Liver (tissue), 9 donors: ENCODE results near the gene IRF6. TPM values are rescaled to one million over a fixed set of nuclear protein-coding genes. Genes with fewer than 3 reads are reported as not detected.

ENCODE experiments used
- DNase-seq: peaks from one replicate; pipeline ENCODE4 v3.0.0-alpha.2; 2017; ENCODE audit warnings: low spot score
- H3K27ac ChIP-seq, 2 donors: one replicate each; pipeline ENCODE4 v1.7.0; 2013; ENCODE audit warnings: inconsistent platforms in 2 of 2, low read length in 2 of 2, control low read depth in 1 of 2, low read depth in 1 of 2, mild to moderate bottlenecking in 1 of 2
- H3K27me3 ChIP-seq, 4 donors: one replicate each; pipeline versions ENCODE4 v1.6.1 to v1.7.0; 2013; ENCODE audit warnings: low read length in 3 of 4, inconsistent platforms in 1 of 4, mild to moderate bottlenecking in 1 of 4, moderate library complexity in 1 of 4; ENCODE audit not compliant: control insufficient read depth in 4 of 4, insufficient read depth in 4 of 4
- H3K36me3 ChIP-seq, 4 donors: one replicate each; pipeline versions ENCODE4 v1.6.1 to v1.7.0; 2013; ENCODE audit warnings: low read length in 3 of 4, mild to moderate bottlenecking in 3 of 4, low read depth in 1 of 4, moderate library complexity in 1 of 4; ENCODE audit not compliant: control insufficient read depth in 4 of 4, insufficient read depth in 3 of 4
- H3K4me1 ChIP-seq, 4 donors: one replicate each; pipeline versions ENCODE4 v1.6.1 to v1.7.0; 2013; ENCODE audit warnings: low read length in 3 of 4, mild to moderate bottlenecking in 3 of 4, moderate library complexity in 1 of 4; ENCODE audit not compliant: control insufficient read depth in 4 of 4, insufficient read depth in 4 of 4
- H3K4me3 ChIP-seq, 3 donors: one replicate each; pipeline versions ENCODE4 v1.6.1 to v1.7.0; 2013; ENCODE audit warnings: low read length in 3 of 3, control low read depth in 1 of 3, low read depth in 1 of 3, mild to moderate bottlenecking in 1 of 3
- H3K9ac ChIP-seq, 2 donors: one replicate each; pipeline ENCODE4 v1.7.0; 2013; ENCODE audit warnings: low read length in 2 of 2, mild to moderate bottlenecking in 2 of 2, moderate library complexity in 2 of 2, control low read depth in 1 of 2, low read depth in 1 of 2
- H3K9me3 ChIP-seq, 4 donors: one replicate each; pipeline versions ENCODE4 v1.6.1 to v1.7.0; 2013; ENCODE audit warnings: low read length in 3 of 4; ENCODE audit not compliant: control insufficient read depth in 4 of 4
- ATF3 ChIP-seq: IDR thresholded peaks from 2 replicates; pipeline ENCODE4 v1.6.1; 2016; ENCODE audit warnings: antibody characterized with exemption
- EGR1 ChIP-seq, 2 donors: IDR thresholded peaks; 2 replicates each; pipeline ENCODE4 v1.6.1; 2016 to 2018; ENCODE audit warnings: antibody characterized with exemption in 2 of 2, low read depth in 2 of 2
- GABPA ChIP-seq, 2 donors: IDR thresholded peaks in 1 of 2; conservative IDR thresholded peaks in 1 of 2; 2 replicates each; pipeline ENCODE4 v1.6.1; 2016; ENCODE audit warnings: antibody characterized with exemption in 2 of 2, mild to moderate bottlenecking in 1 of 2, moderate library complexity in 1 of 2
- HNF4A ChIP-seq, 2 donors: conservative IDR thresholded peaks; 2 replicates each; pipeline ENCODE4 v1.6.1; 2016; ENCODE audit warnings: antibody characterized with exemption in 2 of 2, mild to moderate bottlenecking in 2 of 2
- HNF4G ChIP-seq: IDR thresholded peaks from 2 replicates; pipeline ENCODE4 v1.6.1; 2016; ENCODE audit warnings: antibody characterized with exemption
- JUND ChIP-seq, 2 donors: IDR thresholded peaks; 2 replicates each; pipeline ENCODE4 v1.6.1; 2016; ENCODE audit warnings: antibody characterized with exemption in 2 of 2
- NR2F2 ChIP-seq: IDR thresholded peaks from 2 replicates; pipeline ENCODE4 v1.6.1; 2016; ENCODE audit warnings: antibody characterized with exemption
- RAD21 ChIP-seq, 2 donors: IDR thresholded peaks; 2 replicates each; pipeline ENCODE4 v1.6.1; 2016; ENCODE audit warnings: antibody characterized with exemption in 2 of 2, mild to moderate bottlenecking in 2 of 2
- RXRA ChIP-seq, 2 donors: IDR thresholded peaks; 2 replicates each; pipeline ENCODE4 v1.6.1; 2017 to 2018; ENCODE audit warnings: antibody characterized with exemption in 2 of 2, mild to moderate bottlenecking in 1 of 2
- SP1 ChIP-seq: IDR thresholded peaks from 2 replicates; pipeline ENCODE4 v1.6.1; 2018; ENCODE audit warnings: antibody characterized with exemption, mild to moderate bottlenecking
- YY1 ChIP-seq: IDR thresholded peaks from 2 replicates; pipeline ENCODE4 v1.6.1; 2016; ENCODE audit warnings: antibody characterized with exemption, mild to moderate bottlenecking
- ZBTB33 ChIP-seq: IDR thresholded peaks from 2 replicates; pipeline ENCODE4 v1.6.1; 2016; ENCODE audit warnings: antibody characterized with exemption
- WGBS: extraction: QIAGEN DNeasy Blood & Tissue Kit; methylation state at CpG from one replicate; pipeline ENCODE4 v1.1.7; 2013; 5-methylcytosine and 5-hydroxymethylcytosine counted together
- polyA plus RNA-seq, 2 donors: library from polyadenylated mRNA; stranded (reverse) in 1 of 2; unstranded in 1 of 2; fragments of 200-250 nt in 1 of 2; fragments of >200 nt in 1 of 2; fragmentation: Nextera tagmentation in 1 of 2; extraction: Ambion mirVana in 1 of 2; gene quantifications; one replicate each; pipeline versions ENCODE4 v1.2.1 to v1.2.3, GENCODE V29; 2013 to 2015
- total RNA-seq, 2 donors: library from RNA; depleted of rRNA; stranded (reverse); fragments of >200 nt; gene quantifications; one replicate each; pipeline ENCODE4 v1.2.3, GENCODE V29; 2014
- TF ChIP-seq, protein P1 (sequence below): fragments of 150-350 bp; IDR thresholded peaks from 2 replicates; pipeline ENCODE4 v1.5.1; 2017; ENCODE audit warnings: improper control_type of control experiment, low read depth, low read length; ENCODE audit not compliant: missing input control
- TF ChIP-seq, protein P2 (sequence below): IDR thresholded peaks from 2 replicates; pipeline ENCODE4 v1.6.1; 2016; ENCODE audit warnings: antibody characterized with exemption
- donor health status: healthy.
- donor health status: healthy.
- donor health status: healthy.
- donor health status: healthy.
- donor health status: healthy.

Gene IRF6
- total and polyA plus RNA-seq, 4 donors: 0.51 to 29.3 (median 14.3) TPM

DNA sequence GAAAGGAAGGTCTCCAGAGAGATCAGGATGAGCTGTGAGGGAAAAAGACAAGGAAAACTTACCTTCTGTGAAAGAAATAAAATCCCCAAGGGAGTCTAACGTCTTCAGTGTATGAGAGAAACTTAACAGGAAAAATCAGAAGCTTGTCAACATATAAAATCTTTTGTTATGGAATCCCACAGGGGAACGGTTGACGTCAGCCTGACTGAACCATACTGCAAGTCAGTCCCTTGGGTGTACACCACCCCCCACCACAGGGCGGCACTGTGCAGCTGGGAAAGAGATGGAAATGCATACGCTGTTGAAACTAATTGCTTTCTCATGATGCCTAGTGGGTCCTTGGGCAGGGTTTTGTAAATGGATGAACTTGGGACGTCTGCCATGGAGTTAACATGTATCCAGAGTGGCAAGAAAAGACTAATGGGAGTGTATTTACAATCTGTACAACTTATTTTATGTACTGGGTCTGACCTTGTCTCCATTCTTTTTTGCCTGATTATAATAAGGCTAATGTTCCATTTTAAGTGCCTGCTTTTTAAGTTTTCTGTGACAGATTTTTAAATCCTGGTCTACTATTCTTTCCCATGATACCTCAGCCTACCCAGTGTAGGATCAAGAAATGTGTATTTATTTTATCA lies 44.5 kb upstream of the IRF6 start:
- DNase-seq: no peak
- no peaks in the 10 kb centered on the region for H3K4me1 ChIP-seq
- H3K27ac ChIP-seq: no peak overlapping the region
- 73% methylated on average over 6 of the region's 6 CpGs for WGBS
- H3K9me3 ChIP-seq: no peaks in the 10 kb centered on the region
- no peak for TF ChIP-seq HNF4A (conservative IDR thresholded peaks at IDR 0.05)
- no peak for TF ChIP-seq ZBTB33
- TF ChIP-seq SP1: no peak
- TF ChIP-seq, protein P1, sequence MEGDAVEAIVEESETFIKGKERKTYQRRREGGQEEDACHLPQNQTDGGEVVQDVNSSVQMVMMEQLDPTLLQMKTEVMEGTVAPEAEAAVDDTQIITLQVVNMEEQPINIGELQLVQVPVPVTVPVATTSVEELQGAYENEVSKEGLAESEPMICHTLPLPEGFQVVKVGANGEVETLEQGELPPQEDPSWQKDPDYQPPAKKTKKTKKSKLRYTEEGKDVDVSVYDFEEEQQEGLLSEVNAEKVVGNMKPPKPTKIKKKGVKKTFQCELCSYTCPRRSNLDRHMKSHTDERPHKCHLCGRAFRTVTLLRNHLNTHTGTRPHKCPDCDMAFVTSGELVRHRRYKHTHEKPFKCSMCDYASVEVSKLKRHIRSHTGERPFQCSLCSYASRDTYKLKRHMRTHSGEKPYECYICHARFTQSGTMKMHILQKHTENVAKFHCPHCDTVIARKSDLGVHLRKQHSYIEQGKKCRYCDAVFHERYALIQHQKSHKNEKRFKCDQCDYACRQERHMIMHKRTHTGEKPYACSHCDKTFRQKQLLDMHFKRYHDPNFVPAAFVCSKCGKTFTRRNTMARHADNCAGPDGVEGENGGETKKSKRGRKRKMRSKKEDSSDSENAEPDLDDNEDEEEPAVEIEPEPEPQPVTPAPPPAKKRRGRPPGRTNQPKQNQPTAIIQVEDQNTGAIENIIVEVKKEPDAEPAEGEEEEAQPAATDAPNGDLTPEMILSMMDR: peak; percentile 27
- no peak for TF ChIP-seq YY1
- TF ChIP-seq RAD21 (IDR thresholded peaks at IDR 0.05): peak; percentile 22 to 63
- H3K4me3 ChIP-seq: no peak overlapping the region
- peaks cover 5 to 53% (median 26%) of the 10 kb centered on the region in 4 donors for H3K36me3 ChIP-seq
- no peaks in the 10 kb centered on the region for H3K27me3 ChIP-seq
- H3K9ac ChIP-seq: no peak overlapping the region

GRCh38 chr1:209849388-209849787 lies 43.4 kb upstream of the IRF6 start:
- Histone ChIP-seq H3K27ac (no peak overlapping the region), H3K4me3 (no peak overlapping the region), H3K9ac (no peak overlapping the region), H3K4me1 (peaks cover 0 to 4% (median 0%) of the 10 kb centered on the region in 4 donors), H3K9me3 (no peaks in the 10 kb centered on the region), H3K36me3 (peaks cover 5 to 54% (median 28%) of the 10 kb centered on the region in 4 donors), H3K27me3 (no peaks in the 10 kb centered on the region)
- TF ChIP-seq YY1: no peak
- TF ChIP-seq RXRA (IDR thresholded peaks at IDR 0.05): no peak
- no peak for TF ChIP-seq EGR1 (IDR thresholded peaks at IDR 0.05; ENCODE audit: low read depth in 2 of 2)
- TF ChIP-seq, protein P1: no peak
- no peak for TF ChIP-seq RAD21 (IDR thresholded peaks at IDR 0.05)
- no peak for TF ChIP-seq JUND (IDR thresholded peaks at IDR 0.05)
- TF ChIP-seq GABPA (IDR thresholded peaks at IDR 0.05 in 1 of 2, conservative IDR thresholded peaks at IDR 0.05 in 1 of 2): no peak
- TF ChIP-seq ATF3: no peak
- TF ChIP-seq SP1: no peak
- TF ChIP-seq HNF4G: no peak
- TF ChIP-seq NR2F2: no peak
- no peak for TF ChIP-seq ZBTB33
- no peak for TF ChIP-seq HNF4A (conservative IDR thresholded peaks at IDR 0.05)
- TF ChIP-seq, protein P2, sequence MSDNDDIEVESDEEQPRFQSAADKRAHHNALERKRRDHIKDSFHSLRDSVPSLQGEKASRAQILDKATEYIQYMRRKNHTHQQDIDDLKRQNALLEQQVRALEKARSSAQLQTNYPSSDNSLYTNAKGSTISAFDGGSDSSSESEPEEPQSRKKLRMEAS: no peak
- no peak for DNase-seq
- 92% methylated on average over 5 of the region's 5 CpGs for WGBS
